GM12878 (cell line): Measurements from ENCODE around the gene PCTP. TPM values are rescaled to one million over a fixed set of nuclear protein-coding genes. Genes with fewer than 3 reads are reported as not detected.

Source experiments
- E4F1 ChIP-seq: fragments of 450-650 bp; IDR thresholded peaks from 2 replicates; pipeline ENCODE4 v1.6.1; 2018; ENCODE audit warnings: borderline replicate concordance, mild to moderate bottlenecking; ENCODE audit not compliant: partially characterized antibody
- EP300 ChIP-seq, 2 experiments: fragments of 150-350 bp in 1 of 2; IDR thresholded peaks; 2 replicates each; pipeline ENCODE4 v1.6.1; 2011 to 2012; ENCODE audit warnings: low read depth in 2 of 2, low read length in 2 of 2, borderline replicate concordance in 1 of 2, improper control_type of control experiment in 1 of 2, inconsistent platforms in 1 of 2; ENCODE audit not compliant: control insufficient read depth in 1 of 2
- IRF5 ChIP-seq: fragments of 450-650 bp; IDR thresholded peaks from 2 replicates; pipeline ENCODE4 v1.6.1; 2017; ENCODE audit warnings: borderline replicate concordance
- KDM1A ChIP-seq: fragments of 200-600 bp; sonication (generic); IDR thresholded peaks from 2 replicates; pipeline ENCODE4 v1.6.1; 2016; ENCODE audit warnings: borderline replicate concordance
- PAX5 ChIP-seq: IDR thresholded peaks from 2 replicates; pipeline ENCODE4 v1.6.1; 2011; ENCODE audit warnings: low read depth, low read length, borderline replicate concordance
- PBX3 ChIP-seq: IDR thresholded peaks from 2 replicates; pipeline ENCODE4 v1.6.1; 2011; ENCODE audit warnings: mild to moderate bottlenecking, low read depth, low read length, moderate library complexity; ENCODE audit not compliant: insufficient replicate concordance
- SIN3A ChIP-seq: IDR thresholded peaks from 2 replicates; pipeline ENCODE4 v1.6.1; 2012; ENCODE audit warnings: low read depth, low read length, improper control_type of control experiment
- ZNF384 ChIP-seq: IDR thresholded peaks from 2 replicates; pipeline ENCODE4 v1.6.1; 2012; ENCODE audit warnings: low read depth, mild to moderate bottlenecking, low read length, improper control_type of control experiment, borderline replicate concordance
- polyA plus RNA-seq, 11 experiments: library from polyadenylated mRNA; depleted of rRNA in 4 of 11; unstranded in 6 of 11; stranded (reverse) in 5 of 11; fragments of >200 nt; fragmentation: Nextera tagmentation in 4 of 11; fragmentation: Illumina TruSeq in 1 of 11; extraction: Ambion mirVana in 4 of 11; extraction: Trizol in 1 of 11; gene quantifications; 1 replicate in 1 of 11; 2 replicates in 10 of 11; pipeline versions ENCODE4 v1.2.1 to v1.2.3, GENCODE V29; 2011 to 2016; ENCODE audit warnings: inconsistent platforms in 2 of 11, missing spikeins in 2 of 11, low read depth in 1 of 11
- total RNA-seq, 4 experiments: library from RNA; depleted of rRNA in 3 of 4; stranded (reverse); fragments of >200 nt in 3 of 4; fragmentation: Illumina TruSeq in 1 of 4; extraction: Trizol in 1 of 4; gene quantifications; 2 replicates each; pipeline versions ENCODE4 v1.2.1 to v1.2.3, GENCODE V29; 2013 to 2021

PCTP gene
- total and polyA plus RNA-seq, 10 of the 15 experiments (the other 5 are each of a cell fraction or from before 2014, with no cell fraction given): 1.4 to 26.8 (median 3.7) TPM

- TF ChIP-seq ZNF384 (no peak), PBX3 (no peak), EP300 (IDR thresholded peaks at IDR 0.05; ENCODE audit: borderline replicate concordance in 1 of 2, control insufficient read depth in 1 of 2, low read depth in 2 of 2, low read length in 2 of 2) (no peak), PAX5 (no peak), KDM1A (no peak), IRF5 (no peak), E4F1 (no peak), SIN3A (no peak)
Measured at GRCh38 chr17:55817397-55817709, 66.5 kb downstream of the PCTP start (continued).
